Measurements from ENCODE around the gene SHMT1.

- TF ChIP-seq EZH2 (IDR thresholded peaks at IDR 0.05; ENCODE audit: borderline replicate concordance) (no peak), EZH2phosphoT487 (IDR thresholded peaks at IDR 0.05; ENCODE audit: low read depth, severe bottlenecking, unreplicated experiment) (no peak)
- TF ChIP-seq, protein P1, sequence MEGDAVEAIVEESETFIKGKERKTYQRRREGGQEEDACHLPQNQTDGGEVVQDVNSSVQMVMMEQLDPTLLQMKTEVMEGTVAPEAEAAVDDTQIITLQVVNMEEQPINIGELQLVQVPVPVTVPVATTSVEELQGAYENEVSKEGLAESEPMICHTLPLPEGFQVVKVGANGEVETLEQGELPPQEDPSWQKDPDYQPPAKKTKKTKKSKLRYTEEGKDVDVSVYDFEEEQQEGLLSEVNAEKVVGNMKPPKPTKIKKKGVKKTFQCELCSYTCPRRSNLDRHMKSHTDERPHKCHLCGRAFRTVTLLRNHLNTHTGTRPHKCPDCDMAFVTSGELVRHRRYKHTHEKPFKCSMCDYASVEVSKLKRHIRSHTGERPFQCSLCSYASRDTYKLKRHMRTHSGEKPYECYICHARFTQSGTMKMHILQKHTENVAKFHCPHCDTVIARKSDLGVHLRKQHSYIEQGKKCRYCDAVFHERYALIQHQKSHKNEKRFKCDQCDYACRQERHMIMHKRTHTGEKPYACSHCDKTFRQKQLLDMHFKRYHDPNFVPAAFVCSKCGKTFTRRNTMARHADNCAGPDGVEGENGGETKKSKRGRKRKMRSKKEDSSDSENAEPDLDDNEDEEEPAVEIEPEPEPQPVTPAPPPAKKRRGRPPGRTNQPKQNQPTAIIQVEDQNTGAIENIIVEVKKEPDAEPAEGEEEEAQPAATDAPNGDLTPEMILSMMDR (IDR thresholded peaks at IDR 0.05; ENCODE audit: poor library complexity), result no peak
These were observed 47.4 kb downstream of the SHMT1 start for GRCh38 chr17:18315961-18316360.

All from hepatocyte (in vitro differentiated cells).